Hepatocyte (in vitro differentiated cells): ENCODE data around the gene ATP8A1. TPM values are rescaled to one million over a fixed set of nuclear protein-coding genes. Genes with fewer than 3 reads are reported as not detected.

Source experiments
- DNase-seq: peaks from one replicate; pipeline ENCODE4 v3.0.0-alpha.2; 2016; ENCODE audit warnings: low spot score
- H2AFZ ChIP-seq: fragments of 200-600 bp; sonication (generic); 2 replicates; pipeline ENCODE4 v1.6.0; 2016; ENCODE audit warnings: antibody characterized with exemption, mild to moderate bottlenecking
- H3K27ac ChIP-seq: fragments of 200-600 bp; sonication (generic); 2 replicates; pipeline ENCODE4 v1.5.1; 2016; ENCODE audit warnings: mild to moderate bottlenecking
- H3K27me3 ChIP-seq: fragments of 200-600 bp; sonication (generic); 2 replicates; pipeline ENCODE4 v1.6.1; 2016
- H3K36me3 ChIP-seq: fragments of 200-600 bp; sonication (generic); replicated peaks from 2 replicates; pipeline ENCODE4 v1.5.1; 2016; ENCODE audit warnings: low read depth; ENCODE audit not compliant: insufficient read depth
- H3K4me1 ChIP-seq: fragments of 200-600 bp; sonication (generic); 2 replicates; pipeline ENCODE4 v1.5.1; 2016; ENCODE audit warnings: mild to moderate bottlenecking, moderate library complexity; ENCODE audit not compliant: insufficient read depth
- H3K4me2 ChIP-seq: fragments of 200-600 bp; sonication (generic); 2 replicates; pipeline ENCODE4 v1.6.0; 2016
- H3K4me3 ChIP-seq: fragments of 200-600 bp; sonication (generic); 2 replicates; pipeline ENCODE4 v1.5.1; 2016; ENCODE audit warnings: mild to moderate bottlenecking
- H3K79me2 ChIP-seq: fragments of 200-600 bp; sonication (generic); 2 replicates; pipeline ENCODE4 v1.6.0; 2017; ENCODE audit warnings: mild to moderate bottlenecking
- H3K9me2 ChIP-seq: fragments of 200-600 bp; sonication (generic); replicated peaks from 2 replicates; pipeline ENCODE4 v1.6.0; 2017; ENCODE audit warnings: mild to moderate bottlenecking; ENCODE audit not compliant: insufficient read depth
- H3K9me3 ChIP-seq: fragments of 200-600 bp; sonication (generic); 2 replicates; pipeline ENCODE4 v1.5.1; 2016; ENCODE audit warnings: low read depth, mild to moderate bottlenecking
- H4K20me1 ChIP-seq: fragments of 200-600 bp; sonication (generic); 2 replicates; pipeline ENCODE4 v1.6.0; 2016; ENCODE audit warnings: mild to moderate bottlenecking; ENCODE audit not compliant: insufficient read depth, poor library complexity, severe bottlenecking
- EZH2 ChIP-seq: fragments of 200-600 bp; sonication (generic); IDR thresholded peaks from 2 replicates; pipeline ENCODE4 v1.6.1; 2016; ENCODE audit warnings: antibody characterized with exemption, mild to moderate bottlenecking, borderline replicate concordance
- EZH2phosphoT487 ChIP-seq: fragments of 200-600 bp; sonication (generic); IDR thresholded peaks from one replicate; pipeline ENCODE4 v1.6.1; 2018; ENCODE audit warnings: antibody characterized with exemption, mild to moderate bottlenecking, low read depth, moderate library complexity; ENCODE audit not compliant: unreplicated experiment, severe bottlenecking
- WGBS: methylation state at CpG from one replicate; pipeline ENCODE4 v1.1.6; 2016; ENCODE audit warnings: low lambda C conversion rate; ENCODE audit errors: missing lambda C conversion rate; 5-methylcytosine and 5-hydroxymethylcytosine counted together
- polyA plus RNA-seq: library from polyadenylated mRNA; unstranded; fragments of >200 nt; fragmentation: Nextera tagmentation; extraction: Ambion mirVana; gene quantifications from 2 replicates; pipeline ENCODE4 v1.2.1, GENCODE V29; 2016
- total RNA-seq: library from RNA; depleted of rRNA; stranded (reverse); fragments of >200 nt; gene quantifications from 2 replicates; pipeline ENCODE4 v1.2.3, GENCODE V29; 2014
- TF ChIP-seq, protein P1 (sequence below): fragments of 200-600 bp; sonication (generic); IDR thresholded peaks from 2 replicates; pipeline ENCODE4 v1.5.1; 2016; ENCODE audit warnings: antibody characterized with exemption, mild to moderate bottlenecking; ENCODE audit not compliant: poor library complexity

The ATP8A1 gene
- total and polyA plus RNA-seq, 2 experiments from 2014 or later = 3.3 to 42.1 TPM

DNA sequence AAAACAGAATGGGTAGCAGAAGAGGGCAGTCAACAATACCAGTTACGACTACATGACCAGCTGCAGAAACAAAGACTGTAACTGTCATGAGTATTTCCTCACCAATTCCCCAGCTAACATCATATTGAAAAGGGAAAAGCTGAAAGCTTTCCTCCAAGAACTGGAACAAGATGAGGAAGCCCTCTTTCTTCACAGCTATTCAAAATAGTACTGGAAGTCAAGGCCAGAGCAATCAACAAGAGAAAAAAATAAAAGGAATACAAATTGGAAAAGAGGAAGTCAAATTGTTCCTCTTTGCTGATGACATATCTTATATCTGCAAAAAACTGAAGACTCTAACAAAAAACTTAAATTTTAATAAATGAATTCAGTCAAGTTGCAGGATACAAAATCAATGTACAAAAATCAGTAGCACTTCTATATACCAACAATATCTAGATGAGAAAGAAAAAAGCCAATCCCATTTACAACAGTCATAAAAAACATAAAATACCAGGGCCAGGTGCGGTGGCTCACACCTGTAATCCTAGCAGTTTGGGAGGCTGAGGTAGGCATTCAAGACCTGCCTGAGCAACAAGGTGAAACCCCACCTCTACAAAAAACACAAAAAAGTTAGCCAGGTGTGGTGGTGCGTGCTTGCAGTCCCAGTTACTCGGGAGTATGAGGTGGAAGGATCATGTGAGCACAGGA is 125.4 kb downstream of the ATP8A1 start:
- Histone ChIP-seq H3K79me2 (no peaks in the 10 kb centered on the region), H4K20me1 (no peaks in the 10 kb centered on the region), H3K9me2 (no peaks in the 10 kb centered on the region), H3K27me3 (no peaks in the 10 kb centered on the region), H3K27ac (no peak overlapping the region), H3K36me3 (no peaks in the 10 kb centered on the region), H3K9me3 (no peaks in the 10 kb centered on the region), H2AFZ (no peak overlapping the region), H3K4me3 (no peak overlapping the region), H3K4me1 (no peaks in the 10 kb centered on the region), H3K4me2 (no peak overlapping the region)
- no peak for DNase-seq
- no peak for TF ChIP-seq EZH2phosphoT487
- TF ChIP-seq, protein P1, sequence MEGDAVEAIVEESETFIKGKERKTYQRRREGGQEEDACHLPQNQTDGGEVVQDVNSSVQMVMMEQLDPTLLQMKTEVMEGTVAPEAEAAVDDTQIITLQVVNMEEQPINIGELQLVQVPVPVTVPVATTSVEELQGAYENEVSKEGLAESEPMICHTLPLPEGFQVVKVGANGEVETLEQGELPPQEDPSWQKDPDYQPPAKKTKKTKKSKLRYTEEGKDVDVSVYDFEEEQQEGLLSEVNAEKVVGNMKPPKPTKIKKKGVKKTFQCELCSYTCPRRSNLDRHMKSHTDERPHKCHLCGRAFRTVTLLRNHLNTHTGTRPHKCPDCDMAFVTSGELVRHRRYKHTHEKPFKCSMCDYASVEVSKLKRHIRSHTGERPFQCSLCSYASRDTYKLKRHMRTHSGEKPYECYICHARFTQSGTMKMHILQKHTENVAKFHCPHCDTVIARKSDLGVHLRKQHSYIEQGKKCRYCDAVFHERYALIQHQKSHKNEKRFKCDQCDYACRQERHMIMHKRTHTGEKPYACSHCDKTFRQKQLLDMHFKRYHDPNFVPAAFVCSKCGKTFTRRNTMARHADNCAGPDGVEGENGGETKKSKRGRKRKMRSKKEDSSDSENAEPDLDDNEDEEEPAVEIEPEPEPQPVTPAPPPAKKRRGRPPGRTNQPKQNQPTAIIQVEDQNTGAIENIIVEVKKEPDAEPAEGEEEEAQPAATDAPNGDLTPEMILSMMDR = no peak
- TF ChIP-seq EZH2 = no peak
- 94% methylated on average over 4 of the region's 4 CpGs for WGBS

DNA sequence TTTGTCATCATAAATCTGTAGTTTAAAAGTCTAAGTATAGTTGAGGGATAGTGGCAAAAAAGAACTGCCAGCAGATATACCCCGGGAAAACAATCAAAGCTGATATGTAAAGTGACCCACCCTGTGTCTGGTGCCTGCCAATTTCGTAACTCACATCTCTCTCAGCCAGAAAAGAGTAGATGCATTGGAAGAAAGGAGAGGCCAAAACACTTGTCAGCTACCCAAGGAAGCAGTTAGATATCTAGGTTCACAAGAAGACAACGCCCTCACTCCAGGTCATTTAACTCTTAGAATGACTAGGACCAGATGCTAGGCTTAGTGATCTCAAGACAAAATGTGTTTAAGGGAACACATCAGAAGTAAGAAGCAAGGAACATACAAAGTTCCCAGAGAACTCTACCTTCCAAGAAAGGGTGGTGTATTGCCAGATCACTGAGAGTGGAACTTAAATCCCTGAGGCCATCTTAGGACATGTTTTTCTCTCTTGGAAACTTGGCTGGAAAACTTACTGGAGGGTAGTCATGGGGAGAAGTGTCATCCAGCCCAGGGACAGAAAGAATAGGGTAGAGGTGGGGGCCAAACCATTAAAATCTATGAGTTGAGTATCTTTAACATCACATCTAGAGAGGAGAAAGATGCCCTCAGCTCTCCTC is 133.7 kb downstream of the ATP8A1 start:
- TF ChIP-seq, protein P1 = no peak
- TF ChIP-seq EZH2phosphoT487 (no peak), EZH2 (no peak)
- H3K9me3 ChIP-seq = no peaks in the 10 kb centered on the region
- no peaks in the 10 kb centered on the region for H3K4me1 ChIP-seq
- no peak overlapping the region for H3K4me3 ChIP-seq
- 76% methylated on average over 3 of the region's 3 CpGs for WGBS
- H3K79me2 ChIP-seq = no peaks in the 10 kb centered on the region
- H3K36me3 ChIP-seq = no peaks in the 10 kb centered on the region
- H4K20me1 ChIP-seq = no peaks in the 10 kb centered on the region
- H3K27me3 ChIP-seq = no peaks in the 10 kb centered on the region
- H3K4me2 ChIP-seq = no peak overlapping the region
- DNase-seq = no peak
- H3K27ac ChIP-seq = no peak overlapping the region
- no peaks in the 10 kb centered on the region for H3K9me2 ChIP-seq
- H2AFZ ChIP-seq = no peak overlapping the region

DNA sequence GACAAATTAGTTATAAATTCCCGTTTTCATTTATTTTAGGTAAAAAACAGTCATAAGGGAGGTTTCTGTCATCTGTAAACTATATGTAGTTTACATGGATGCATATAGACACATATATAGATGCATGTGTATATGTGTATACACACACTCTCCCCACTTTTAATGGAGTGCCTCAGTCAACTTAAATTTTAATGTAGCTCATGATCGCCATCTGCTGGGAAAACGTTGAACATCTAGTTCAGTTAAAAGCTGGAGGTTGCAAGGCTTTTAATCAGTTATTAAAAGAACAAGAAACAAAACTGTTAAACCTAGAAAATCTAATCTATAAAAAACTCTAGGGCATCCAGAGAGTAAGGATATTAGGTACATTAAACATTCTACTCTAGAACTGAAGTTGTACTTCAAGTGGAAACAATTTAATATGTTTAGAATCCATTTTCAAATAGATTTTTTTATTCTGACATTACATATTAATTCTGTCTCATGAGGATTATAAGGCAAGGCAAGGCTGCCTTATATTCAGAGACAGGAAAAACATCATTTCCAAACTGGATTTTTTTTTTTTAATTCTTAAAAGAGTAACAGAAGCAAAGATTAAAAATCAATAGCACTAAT is 137.0 kb downstream of the ATP8A1 start:
- Histone ChIP-seq H3K4me2 (no peak overlapping the region), H3K36me3 (no peaks in the 10 kb centered on the region), H3K4me3 (no peak overlapping the region), H3K4me1 (no peaks in the 10 kb centered on the region), H3K27ac (no peak overlapping the region), H3K27me3 (no peaks in the 10 kb centered on the region), H2AFZ (no peak overlapping the region), H4K20me1 (no peaks in the 10 kb centered on the region), H3K79me2 (no peaks in the 10 kb centered on the region), H3K9me2 (no peaks in the 10 kb centered on the region), H3K9me3 (no peaks in the 10 kb centered on the region)
- 9% methylated on average over 3 of the region's 3 CpGs for WGBS
- peak; percentile 76 for DNase-seq
- TF ChIP-seq, protein P1 = peak; percentile 80
- TF ChIP-seq EZH2phosphoT487 (no peak), EZH2 (no peak)
